Neural cell (in vitro differentiated cells): ENCODE measurements around the gene RNF169.

Source experiments
- EP300 ChIP-seq: fragments of 450-650 bp; conservative IDR thresholded peaks from 2 replicates; pipeline ENCODE4 v1.6.1; 2014; ENCODE audit warnings: antibody characterized with exemption, mild to moderate bottlenecking, moderate library complexity; ENCODE audit not compliant: poor library complexity, severe bottlenecking
- EZH2 ChIP-seq: fragments of 200-600, 300-800 bp; shearing (Covaris generic), sonication (generic); IDR thresholded peaks from 2 replicates; pipeline ENCODE4 v1.6.1; 2014; ENCODE audit warnings: antibody characterized with exemption, low read length, borderline replicate concordance, mild to moderate bottlenecking; ENCODE audit not compliant: insufficient read depth, poor library complexity, severe bottlenecking
- POLR2AphosphoS5 ChIP-seq: IDR thresholded peaks from 2 replicates; pipeline ENCODE4 v1.6.1; 2012
- SMC3 ChIP-seq: fragments of 450-650 bp; conservative IDR thresholded peaks from 2 replicates; pipeline ENCODE4 v1.6.1; 2014; ENCODE audit warnings: antibody characterized with exemption, mild to moderate bottlenecking, moderate library complexity; ENCODE audit not compliant: poor library complexity
- TF ChIP-seq, protein P1 (sequence below): fragments of 450-650 bp; IDR thresholded peaks from 2 replicates; pipeline ENCODE4 v1.5.1; 2014; ENCODE audit warnings: antibody characterized with exemption, mild to moderate bottlenecking, moderate library complexity; ENCODE audit not compliant: poor library complexity, severe bottlenecking

DNA sequence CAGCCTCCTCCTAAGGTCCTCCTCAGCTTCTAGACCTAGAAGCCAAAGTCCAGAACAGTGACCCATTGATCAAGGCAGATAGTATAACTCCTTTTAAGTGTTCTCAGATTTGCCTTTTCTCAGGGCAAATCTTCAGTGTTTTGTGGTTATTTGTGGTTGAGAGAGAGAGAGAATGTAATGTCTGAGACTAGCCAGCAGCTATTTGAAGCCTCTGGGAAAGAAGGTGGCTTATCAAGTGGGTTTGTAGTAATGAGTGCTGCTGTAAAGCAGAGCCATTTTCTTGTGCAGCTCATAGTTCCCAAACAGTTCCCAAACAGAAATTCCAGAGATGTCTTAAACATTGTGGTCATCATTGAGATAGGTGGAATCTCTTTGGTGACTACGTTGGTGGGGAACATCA, 89.5 kb downstream of the RNF169 start:
- TF ChIP-seq POLR2AphosphoS5 = no peak
- no peak for TF ChIP-seq EP300
- TF ChIP-seq EZH2 = no peak
- TF ChIP-seq, protein P1, sequence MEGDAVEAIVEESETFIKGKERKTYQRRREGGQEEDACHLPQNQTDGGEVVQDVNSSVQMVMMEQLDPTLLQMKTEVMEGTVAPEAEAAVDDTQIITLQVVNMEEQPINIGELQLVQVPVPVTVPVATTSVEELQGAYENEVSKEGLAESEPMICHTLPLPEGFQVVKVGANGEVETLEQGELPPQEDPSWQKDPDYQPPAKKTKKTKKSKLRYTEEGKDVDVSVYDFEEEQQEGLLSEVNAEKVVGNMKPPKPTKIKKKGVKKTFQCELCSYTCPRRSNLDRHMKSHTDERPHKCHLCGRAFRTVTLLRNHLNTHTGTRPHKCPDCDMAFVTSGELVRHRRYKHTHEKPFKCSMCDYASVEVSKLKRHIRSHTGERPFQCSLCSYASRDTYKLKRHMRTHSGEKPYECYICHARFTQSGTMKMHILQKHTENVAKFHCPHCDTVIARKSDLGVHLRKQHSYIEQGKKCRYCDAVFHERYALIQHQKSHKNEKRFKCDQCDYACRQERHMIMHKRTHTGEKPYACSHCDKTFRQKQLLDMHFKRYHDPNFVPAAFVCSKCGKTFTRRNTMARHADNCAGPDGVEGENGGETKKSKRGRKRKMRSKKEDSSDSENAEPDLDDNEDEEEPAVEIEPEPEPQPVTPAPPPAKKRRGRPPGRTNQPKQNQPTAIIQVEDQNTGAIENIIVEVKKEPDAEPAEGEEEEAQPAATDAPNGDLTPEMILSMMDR = no peak
- TF ChIP-seq SMC3 = no peak
